HG03558 (cell line): Measurements from ENCODE around the gene TECPR1.

Experiments used
- ATAC-seq: cut with Tn5 transposase; IDR thresholded peaks from one replicate; pipeline ENCODE4 v1.9.1; 2021; ENCODE audit warnings: moderate number of reproducible peaks; ENCODE audit not compliant: unreplicated experiment; ENCODE audit errors: extremely low read depth

Gene TECPR1

DNA sequence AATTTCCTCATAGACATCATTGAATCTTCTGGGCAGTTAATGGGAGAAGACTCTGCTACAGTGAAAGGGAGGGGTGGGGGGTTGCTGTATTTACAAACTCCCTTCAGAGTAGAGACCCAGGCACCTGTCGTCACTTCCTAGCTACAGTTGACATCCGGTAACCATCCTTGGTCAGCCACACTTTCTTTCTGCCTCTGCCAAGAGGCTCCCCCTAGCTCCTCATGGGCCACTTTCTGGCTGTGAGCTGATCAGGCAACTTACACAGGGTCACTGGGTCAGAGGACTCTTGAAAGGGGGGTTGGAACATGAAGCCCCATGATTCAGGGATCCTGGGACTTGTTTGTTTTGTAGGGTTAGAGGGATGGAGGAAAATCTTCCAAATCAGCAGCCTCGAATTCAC is 1.2 kb downstream of the TECPR1 start:
- ATAC-seq: no peak

DNA sequence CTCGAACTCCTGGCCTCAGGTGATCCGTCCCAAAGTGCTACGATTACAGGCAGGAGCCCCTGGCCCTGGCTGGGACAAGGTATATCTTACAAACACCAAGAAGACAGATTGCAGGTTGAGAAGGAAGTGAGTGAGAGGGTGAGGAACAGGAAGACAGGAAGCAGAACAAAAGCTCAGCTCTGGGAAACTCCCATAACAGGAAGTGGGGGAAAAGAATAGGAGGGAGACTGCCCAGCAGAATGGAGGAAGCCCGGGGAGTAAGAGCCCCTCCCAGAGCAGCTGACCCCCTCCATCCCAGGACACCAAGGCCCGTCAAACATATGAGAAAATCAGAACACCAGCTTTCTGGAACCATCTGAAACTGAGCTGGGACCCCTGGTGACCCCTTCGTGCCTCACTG is 2.9 kb downstream of the TECPR1 start:
- ATAC-seq: no peak

DNA sequence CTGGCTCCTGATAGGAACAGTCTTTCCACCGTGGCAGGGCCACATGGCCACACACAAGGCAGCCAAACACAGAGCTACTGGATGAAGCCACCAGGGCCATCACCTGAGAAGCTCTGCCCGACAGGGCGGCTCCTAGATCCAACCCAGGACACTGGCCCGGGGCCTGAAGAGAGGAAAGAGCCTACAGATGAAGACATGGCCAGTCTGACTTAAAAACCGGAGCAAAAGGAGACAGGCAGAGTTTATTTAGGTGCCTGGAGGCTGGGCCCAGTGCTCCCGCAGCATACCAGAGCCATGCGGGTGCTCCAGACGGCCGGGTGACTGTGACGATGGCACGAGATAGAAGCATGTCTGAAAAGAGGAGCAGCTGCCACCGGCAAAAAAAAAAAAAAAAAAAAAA is 3.9 kb downstream of the TECPR1 start:
- ATAC-seq: no peak

DNA sequence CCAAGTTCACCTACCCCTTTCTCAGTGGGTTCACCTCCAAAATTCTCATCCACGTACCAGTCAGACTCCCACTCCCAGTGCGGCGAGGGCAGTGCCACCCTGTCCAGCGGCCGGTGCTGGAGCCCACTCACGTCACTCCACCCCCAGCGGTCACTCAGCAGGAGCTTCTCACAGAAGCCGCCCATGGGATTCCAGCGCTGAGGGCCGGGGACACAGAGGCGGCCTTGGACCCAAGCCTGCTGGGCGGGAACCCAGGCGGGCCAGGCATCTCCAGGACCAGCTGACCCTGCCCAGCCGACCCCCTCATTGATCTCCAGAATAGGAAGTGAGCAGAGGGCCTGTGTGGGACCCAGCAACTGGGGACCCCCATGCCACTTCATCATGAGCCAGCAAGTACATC is 7.2 kb downstream of the TECPR1 start:
- no peak for ATAC-seq

DNA sequence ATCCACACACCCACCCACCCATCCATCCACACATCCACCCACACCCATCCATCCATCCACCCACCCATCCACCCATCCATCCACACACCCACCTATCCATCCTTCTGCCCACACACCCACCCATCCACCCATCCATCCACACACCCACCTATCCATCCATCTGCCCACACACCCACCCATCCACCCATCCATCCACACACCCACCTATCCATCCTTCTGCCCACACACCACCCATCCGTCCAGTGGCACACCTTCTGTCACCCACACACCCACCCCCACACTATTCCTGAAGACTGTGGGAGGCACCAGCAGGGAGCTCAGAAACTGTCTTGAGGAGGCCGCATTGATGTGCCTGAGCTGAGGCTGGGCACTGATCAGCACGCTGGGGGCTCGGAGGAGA is 9.1 kb downstream of the TECPR1 start:
- ATAC-seq: no peak

DNA sequence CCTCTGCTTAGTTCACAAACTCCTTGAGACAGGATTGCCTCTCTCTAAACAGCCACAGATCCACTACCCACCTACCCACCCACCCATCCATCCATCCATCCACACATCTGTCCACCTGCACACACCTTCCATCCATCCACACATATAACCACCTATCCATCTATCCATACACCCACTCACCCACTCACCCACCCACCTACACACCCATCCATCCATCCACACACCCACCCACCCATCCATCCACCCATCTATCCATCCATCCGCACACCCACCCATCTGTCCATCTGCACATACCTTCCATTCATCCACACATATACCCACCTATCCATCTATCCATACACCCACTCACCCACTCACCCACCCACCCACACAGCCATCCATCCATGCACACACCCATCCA is 9.7 kb downstream of the TECPR1 start:
- ATAC-seq: no peak

DNA sequence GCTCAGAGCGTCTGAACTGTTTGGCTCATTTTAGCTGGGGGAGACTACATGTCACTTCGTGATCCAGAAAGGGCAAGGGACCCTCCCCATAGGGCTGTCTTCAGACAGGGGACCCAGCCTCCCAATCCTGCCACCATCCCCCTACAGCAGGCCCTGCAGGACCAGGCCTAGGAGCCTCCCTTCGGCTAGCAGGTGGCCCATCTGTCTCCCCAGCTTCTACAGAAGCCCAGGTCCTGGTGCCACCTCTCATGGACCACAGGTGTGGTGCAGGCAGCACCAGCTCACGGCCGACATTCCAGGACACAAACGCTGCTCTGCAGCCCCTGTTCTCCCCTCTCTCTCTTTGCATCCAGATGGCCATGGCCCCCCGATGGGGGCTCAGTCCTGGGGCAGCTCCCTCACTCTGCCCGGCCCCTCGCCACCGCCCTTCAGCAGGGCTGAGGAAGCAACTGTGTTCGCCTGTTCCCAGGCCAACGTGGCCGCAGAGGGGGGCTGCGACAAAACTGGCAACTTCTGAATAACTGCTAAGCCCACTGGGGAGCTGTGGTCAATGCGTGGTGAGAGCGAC is 10.3 kb downstream of the TECPR1 start:
- ATAC-seq: no peak

DNA sequence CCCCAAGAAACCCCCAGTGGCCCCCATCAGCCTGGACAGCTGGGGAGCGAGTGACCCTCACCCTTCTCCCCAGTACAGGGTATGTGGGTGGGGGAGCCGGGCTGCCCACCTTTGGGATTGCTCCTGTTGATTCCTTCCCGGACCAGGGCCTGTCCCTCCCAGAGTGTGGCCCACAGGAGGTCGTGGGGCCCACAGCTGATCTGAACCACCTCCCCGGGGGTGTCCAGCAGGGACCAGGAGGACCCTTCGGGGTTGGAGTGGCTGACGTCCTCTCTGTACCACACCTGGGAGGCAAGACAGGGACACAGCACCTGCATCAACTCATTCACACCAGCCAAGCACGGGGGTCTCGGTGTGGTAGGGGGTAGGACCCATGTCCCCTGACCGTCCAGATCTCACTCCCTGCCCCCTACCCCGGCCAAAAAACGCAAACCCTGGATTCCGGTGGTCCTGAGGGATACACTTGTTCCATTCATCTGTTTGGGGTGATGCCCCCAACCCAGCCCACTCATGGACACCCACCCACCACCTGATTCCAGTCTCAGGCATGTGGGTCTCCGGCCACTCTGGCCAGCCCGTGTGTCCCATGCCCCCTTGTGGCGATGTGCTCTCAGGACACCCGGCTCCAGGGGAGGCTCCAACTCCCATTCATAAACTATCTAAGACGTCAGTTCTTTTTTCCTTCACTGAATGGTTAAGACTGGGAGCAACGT is 10.9 kb downstream of the TECPR1 start:
- ATAC-seq: no peak

DNA sequence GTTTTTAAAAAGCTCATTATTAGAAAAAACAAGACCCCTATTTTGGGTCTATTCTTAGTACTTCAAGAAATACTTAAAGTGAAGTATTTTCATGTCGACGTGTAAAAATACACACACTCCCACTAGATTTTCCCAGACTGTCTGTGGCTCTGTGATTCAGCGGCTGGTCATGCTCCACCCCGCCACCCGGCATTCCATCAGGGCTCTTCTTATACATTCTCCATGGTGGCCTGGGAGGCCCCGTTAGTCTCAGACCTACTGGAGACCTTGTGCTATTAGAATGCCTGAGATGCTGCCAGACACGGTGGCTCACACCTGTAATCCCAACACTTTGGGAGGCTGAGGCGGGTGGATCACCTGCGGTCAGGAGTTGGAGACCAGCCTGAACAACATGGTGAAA is 13.1 kb downstream of the TECPR1 start:
- ATAC-seq: no peak

DNA sequence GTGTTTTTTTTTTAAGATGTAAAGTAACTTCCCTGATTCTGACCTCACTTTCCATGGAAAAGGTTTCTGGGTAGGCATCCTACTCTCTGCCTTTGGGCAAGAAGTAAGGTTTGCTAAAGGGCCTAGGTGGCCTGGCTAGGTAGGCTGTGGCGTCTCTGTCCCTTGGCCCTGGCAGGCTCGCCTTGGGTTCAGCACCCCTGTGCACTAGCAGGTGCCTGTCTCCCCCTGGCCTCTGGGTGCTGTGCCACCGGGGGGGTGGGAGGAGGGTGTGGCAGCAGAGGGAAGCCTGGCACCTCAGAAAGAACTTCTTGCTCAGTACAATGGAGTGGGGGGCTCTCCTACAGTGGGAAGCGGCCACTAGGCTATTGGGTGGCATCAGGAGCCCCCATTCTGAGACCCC is 14.0 kb downstream of the TECPR1 start:
- ATAC-seq: no peak

DNA sequence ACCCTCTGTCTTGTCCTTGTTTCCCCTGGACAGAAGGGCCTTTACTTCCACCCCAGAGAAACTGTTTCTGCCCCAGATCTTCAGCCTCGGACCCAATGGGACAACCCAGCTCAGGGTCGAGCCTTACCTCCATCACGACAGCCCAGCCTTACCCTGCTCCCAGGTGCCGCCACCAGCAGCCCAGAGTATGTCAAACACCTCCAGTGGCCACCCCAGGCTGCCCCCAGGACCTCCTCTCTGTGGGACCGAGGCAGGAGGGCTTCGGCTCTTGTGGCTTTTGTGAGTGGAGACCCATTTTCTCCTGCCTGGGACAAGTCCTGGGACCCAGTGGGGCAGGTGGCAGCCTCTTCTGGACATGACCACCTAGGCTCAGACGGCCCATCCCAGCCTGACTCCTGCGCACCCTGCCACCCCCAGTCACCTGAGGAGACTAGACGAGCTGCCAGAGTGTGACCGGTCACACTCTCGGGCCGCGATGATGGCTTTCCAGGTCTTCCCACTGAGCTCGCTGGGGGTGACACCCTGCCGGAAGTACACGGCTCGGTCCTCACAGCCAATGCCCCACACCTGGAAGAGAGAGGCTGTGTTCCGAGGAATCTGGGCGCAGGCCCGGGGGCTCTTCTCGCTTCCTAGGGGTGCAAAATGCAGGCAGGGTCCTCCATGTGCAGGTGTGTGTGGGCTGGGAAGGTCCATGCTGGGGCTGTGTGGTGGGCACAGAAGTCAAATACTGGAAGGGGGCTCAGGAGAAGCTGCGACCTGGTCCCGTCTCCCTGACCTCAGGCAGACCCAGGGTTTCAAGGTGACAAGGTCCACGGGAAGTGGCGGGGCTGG is 15.5 kb downstream of the TECPR1 start:
- no peak for ATAC-seq

DNA sequence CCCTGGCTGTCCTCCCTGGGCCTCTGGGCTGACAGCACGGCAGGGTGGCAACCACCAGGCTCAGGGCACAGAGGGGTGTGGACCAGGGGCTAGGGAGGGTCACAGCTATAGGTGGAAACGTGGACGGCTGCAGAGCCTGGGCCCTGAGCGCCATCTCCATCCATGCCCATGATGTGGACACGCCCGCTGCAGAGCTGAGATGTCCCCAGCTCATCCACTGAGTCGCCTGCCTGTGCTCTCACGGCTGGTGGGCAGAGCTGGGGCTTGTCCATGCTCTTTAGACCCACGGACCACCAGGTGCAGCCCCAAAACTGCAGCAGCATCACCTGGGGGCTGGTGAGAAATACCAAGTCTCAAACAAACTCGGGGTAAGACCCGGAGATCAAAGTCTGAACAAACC is 16.1 kb downstream of the TECPR1 start:
- ATAC-seq: no peak

DNA sequence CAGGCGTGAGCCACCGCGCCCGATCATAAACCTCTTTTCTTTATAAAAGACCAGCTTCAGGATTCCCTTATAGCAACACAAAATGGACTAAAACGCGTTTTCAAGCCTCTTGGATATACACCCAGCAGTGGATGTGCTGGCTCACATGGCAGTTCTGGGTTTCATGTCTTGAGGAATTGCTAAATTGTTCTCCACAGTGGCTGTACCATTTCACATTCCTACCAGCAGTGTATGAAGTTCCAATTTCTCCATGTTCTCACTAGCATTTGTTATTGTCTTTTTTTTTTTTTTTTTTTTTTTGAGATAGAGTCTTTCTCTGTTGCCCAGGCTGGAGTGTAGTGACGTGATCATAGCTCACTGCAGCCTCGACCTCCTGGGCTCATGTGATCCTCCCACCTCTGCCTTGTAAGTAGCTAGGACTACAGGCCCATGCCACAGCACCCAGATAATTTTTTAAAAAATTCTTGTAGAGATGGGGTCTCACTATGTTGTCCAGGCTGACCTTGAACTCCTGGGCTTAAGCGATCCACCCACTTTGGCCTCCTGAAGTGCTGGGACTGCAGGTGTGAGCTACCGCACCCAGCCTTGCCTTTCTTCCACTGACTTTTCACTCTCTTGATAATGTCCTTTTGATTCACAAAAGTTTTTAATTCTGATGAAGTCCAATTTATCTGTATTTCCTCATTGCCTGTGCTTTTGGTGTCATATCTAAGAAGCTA is 17.4 kb downstream of the TECPR1 start:
- no peak for ATAC-seq

DNA sequence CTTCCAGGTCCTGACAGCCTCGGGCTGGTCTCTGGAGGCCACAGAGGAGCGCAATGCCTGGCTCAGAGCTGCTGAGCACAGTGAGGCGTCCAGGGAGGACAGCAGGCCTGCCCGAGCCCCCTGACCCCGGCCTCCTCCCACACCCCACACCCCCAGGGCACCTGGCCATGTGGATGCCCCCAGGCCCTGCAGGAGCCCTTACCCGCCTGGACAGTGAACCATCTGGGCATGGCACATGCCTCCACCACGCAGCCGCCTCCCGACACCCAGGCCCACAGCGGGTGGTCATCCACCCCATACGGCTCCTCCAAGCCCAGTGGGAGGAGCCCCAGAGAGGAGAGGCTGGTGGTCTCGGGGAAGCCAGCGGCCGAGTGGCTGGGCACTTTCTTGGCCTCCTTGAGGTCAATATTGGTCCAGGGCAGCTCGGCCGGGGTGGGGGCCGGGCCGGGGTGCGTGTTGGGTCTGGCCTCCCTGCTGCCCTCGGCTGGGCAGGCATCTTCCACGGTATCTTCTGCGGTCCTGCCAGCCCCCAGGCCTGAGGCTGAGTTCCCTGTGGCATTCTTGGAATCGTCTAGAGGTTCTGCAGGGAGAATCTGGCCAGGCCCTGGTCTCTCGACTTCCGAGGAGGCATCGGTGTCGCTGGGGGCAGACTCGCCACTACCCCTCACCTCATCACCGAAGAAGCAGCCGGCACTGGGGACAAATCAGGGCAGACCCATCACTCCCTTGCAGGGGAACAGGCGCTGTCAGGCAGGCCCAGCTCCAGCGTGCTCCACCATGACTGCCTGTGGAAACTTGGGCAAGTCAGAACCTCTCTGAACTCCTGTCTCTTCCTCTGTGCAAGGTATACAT is 18.6 kb downstream of the TECPR1 start:
- no peak for ATAC-seq

DNA sequence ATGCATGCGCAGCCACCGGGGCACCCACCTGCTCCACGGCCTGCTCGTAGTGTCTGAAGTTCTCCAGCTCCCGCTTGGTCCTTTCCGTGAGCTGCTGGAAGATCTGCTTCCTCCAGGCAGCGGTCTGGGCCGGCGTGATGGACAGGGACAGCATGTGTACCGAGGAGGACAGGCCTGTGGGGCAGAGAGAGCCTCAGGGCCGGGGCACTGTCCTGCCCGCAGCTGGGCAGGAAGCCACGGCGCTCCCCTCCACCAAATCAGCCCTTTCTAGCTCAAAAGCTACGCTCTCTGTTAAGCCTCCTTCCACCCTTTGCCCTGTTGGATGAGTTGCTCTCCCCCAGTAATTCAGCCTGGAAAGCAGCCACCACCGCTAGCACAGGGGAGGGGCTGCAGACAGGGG is 19.2 kb downstream of the TECPR1 start:
- ATAC-seq: no peak

DNA sequence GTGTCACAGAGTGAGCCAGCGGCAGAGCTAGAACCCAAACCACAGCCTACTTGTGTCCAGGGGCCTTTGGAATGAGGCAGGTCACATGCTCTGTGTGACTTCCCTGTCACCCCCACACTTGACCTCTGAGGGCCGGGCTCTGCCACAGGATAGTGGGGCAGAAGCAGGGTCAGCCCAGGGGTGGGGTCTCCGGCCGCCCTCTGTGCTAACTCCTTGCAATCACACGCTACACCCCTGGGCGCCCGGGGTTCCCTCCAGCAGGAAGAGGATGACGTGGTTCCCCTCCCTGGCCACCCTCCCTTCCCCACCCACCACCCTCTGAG is 19.8 kb downstream of the TECPR1 start:
- ATAC-seq: no peak

DNA sequence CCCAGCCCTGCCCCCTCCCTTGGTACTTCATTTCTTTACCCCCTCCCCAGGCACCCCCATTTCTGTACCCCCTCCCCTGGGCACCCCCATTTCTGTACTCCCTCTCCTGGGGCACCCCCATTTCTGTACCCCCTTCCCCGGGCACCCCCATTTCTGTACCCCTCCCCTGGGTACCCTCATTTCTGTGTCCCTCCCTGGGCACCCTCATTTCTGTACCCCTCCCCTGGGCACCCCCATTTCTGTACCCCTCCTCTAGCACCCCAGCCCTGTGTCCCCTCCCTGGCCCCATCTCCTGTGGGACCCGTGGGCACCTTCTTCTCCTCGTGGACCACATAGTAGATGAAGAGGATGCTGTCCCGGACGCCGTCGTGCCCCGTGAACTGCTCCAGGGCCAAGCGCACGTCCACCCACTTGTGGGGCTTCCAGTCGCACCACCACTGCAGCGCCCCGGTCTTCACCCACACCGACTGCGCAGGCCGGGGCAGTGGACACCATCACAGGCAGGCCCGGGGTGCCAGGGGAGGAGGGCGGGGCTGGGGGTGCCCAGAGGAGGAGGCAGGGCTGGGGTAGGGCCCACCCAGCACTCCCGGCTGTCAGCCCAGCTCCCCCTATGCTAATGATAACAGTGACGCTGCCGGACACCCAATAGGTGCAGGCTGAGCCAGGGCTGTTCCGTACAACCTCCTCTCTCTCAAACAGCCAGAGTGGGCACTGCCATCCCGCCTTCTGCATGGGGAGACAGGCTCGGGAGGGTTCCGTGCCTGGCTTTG is 20.4 kb downstream of the TECPR1 start:
- no peak for ATAC-seq

DNA sequence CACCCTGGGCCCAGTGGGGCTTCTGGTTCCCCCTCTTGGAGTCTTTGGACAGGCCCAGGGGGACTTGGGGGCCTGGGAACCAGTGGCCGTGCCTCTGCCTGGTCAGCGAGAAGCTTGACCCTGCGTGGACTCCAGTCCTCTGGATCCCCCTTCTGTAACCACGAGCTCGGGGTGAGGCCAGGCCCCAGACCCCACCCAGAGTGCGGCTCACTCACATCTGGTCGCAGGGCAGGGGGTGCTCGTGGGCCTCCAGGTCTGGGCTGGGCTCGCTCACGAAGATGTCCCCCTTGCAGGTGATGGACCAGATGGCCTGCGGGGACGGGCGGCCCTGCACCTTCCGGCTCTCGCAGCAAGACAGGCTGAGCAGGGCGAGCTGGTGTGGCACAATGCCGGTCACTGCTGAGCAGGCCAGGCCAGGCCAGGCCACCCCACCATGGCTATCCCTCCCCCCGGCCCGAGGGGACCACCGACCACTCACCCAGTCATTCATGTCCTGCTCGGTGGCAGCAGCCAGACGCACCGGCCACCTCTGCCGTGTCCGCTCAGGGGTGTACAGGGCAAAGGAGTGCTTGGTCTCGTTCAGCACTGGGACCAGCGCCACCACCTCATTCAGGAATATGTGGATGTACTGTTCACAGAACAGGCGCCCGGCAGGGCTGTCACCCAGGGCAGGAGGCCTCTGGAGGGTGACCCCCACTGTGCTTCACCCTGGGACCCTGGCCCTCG is 21.1 kb downstream of the TECPR1 start:
- no peak for ATAC-seq
